Lung microvascular endothelial cell (primary cell): Measurements from ENCODE around the gene ACADS. TPM values are rescaled to one million over a fixed set of nuclear protein-coding genes. Genes with fewer than 3 reads are reported as not detected.

Source experiments
- DNase-seq, 2 donors: peaks; one replicate each; pipeline versions ENCODE4 v3.0.0 to v3.0.0-alpha.2; 2010; ENCODE audit warnings: low read depth in 2 of 2
- total RNA-seq: library from RNA; depleted of rRNA; stranded (reverse); fragments of >200 nt; gene quantifications from 2 replicates; pipeline ENCODE4 v1.2.1, GENCODE V29; 2014

ACADS gene
- total RNA-seq, 1 donor from 2014 or later, result 23.0 TPM

DNA sequence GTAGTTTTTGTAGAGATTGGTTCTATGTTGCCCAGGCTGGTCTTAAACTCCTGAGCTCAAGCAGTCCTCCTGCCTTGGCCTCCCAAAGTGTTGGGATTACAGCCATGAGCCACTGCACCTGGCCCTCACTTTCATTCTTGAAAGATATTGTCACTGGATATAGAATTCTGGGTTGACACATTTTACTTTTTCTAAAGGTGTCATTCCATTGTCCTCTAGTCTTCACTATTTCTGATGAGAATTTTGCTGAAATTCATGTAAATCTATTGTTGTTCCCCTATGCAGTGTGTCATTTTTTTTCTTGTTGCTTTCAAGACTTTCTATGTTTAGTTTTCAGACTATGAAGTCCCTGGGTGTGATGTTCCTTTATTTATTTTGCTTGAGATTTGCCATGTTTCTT lies 29.2 kb downstream of the ACADS start:
- no peak for DNase-seq

DNA sequence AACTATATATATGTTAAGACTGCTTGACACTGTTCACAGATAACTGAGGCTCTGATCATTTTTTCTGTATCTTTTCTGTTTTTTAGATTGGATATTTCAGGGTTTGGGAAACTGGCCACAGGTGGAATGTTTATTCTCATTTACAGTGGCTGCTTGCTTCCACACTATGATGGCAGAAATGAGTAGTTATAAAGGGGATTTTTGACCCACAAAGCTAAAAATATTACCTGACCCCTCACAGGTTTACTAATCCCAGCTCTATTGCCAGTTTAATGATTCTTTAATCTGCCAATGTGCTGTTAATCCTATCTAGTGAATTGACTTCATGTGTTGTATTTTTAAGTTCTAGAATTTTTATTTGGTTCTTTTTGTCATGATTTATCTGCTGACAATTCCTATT lies 29.6 kb downstream of the ACADS start:
- no peak for DNase-seq

DNA sequence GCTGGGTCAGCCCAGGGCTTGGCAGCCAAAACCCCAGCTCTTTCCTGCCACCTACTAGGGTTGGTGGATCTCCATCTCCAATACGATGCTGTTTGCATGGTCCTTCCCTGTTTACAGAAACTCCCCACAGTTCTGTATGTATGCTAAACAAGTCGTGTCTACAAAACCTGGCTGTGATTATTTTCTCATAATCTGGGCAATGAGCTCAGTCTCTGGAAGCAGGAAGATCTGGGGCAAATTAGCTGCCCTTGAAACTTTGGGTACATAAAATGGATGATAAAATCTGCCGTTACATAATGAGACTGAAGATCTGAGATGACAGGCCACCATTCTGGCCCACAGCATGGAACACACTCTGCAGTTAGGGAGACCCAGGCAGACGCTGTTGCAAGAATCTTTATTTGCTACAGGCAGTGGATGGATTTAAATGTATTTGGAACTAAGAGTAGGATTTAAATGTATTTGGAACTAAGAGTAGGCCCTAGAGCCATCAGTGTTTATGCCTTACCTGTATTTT lies 31.7 kb downstream of the ACADS start:
- DNase-seq, result no peak

DNA sequence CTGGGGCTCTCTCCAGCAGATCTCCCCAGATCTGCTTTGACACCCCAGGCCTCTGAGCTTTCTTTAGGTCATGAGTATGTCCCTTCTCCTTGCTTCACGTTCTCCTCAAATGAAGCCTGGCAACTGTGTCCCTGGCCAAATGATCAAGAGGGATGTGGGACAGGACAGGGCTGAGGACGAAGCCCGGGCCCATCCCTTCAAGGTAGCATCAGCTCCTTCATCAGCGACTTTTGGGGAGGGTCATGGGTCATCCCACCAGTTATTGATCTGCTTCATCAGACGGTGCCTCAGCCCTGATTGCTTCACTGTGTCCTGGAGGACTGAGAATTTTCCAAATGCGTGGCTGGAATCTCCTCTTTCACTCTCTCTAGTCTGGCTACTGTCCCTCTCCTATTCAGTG lies 32.3 kb downstream of the ACADS start:
- DNase-seq, result no peak

DNA sequence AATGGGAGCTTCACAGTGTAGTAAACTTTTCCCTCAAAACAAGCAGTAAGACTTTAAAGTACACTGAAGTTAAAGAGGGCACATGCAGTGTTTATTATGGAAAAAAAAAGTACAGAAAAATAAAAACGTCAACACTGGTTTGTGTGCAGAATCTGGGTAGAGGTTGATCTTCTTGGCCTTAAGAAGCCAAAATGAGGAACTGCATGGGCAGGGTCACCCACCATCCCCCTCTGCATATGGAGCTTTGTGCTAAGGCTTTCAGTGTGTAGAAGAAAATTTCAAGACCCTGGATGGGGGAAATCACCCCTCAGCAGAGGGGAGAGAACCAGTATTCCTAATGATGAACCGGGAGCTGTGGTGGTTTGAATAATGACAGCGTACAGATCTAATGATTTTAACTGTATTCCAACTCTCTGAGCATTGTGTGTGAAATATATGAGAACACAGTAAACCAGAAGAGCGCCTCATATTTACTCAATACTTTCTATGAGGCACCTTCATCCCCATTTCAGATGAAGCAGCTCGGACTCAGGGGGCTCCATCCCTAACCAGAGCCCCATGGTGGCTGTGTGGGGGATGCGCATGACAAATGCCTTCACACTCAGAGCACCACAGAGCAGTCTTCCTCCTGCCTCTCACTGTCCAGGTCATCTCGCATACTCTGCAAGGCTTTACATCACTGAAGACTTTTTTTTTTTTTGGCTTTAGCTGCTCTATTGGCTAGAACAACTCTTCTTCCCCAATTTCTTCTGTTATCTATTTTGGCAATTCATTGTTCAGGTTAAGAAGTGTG lies 33.4 kb downstream of the ACADS start:
- DNase-seq, result no peak

DNA sequence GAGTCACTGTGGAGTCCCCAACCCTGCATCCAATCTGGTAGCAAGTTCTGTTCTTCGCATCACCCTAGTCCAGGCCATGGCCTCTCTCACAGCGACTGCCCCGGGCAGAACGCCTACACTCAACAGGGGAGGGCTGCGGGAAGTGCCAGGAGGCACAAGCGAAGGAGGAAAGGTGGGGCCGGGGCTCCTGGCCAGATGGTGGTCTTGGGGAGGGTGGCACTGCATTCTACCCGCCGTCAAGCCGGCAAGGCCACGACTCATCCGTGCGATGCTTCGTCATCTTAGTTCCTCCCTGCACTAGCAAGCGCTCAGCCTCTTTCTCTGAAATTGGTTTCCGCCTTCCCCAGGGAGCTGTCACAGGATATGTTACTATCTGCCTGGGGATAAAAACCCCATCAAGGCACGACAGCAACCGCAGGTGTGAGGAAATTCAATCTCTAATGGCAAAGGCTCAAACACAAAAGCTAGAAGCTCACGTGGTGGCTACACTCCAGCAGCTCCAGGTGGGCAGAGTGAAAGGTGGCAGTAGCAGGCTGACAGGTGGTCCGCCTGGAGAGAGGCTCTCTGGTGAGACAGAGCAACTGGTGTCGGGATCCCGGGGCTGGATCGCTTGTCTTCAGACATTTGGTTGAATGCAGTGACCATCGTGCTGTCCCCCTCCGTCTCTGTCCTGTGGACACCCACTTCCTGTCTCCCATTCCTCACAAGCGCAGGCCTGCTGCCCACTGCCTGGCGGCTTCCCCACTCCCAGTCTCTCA lies 34.1 kb downstream of the ACADS start:
- DNase-seq, result no peak

DNA sequence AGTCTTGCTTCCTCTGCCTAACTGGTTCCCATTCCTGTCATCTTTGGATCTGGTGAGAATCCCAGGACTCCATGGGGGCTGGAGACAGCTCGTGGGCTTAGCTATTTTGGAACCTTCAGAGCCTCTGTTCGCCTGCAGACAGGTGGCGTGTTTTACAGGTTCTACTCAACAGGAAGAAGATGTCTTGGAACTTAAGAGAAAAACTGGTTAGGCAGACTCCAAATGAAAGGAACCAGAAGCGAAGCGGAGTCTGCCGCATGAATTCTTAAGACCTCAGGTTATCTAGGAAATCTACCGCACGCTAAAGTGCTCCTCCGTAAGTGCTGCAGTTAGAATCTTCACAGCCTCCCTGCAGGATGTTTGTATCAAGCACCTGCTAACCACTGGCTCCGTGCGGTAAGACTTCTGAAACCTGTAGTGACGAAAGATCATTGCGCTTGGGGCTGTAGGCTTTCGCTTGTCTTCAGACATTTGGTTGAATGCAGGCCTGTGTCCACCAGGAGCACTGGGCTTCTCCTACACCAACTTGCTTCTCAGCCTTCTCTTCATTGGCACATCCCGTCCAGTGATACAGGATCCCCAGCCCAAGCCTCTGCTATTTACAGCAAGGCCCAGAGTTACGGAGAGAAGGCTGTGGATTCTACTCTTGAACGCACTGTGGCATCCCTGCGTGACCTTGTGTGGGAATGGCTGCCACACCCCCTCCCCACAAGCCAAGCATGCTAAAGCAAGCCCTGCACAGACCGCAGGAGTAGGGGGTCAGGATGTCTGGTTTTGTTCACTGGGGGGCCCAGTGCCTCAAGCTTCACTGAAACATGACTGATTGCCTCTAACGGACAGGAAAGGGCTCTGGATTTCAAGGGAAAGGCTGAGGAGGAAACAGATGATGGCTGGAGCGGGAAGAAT lies 35.0 kb downstream of the ACADS start:
- DNase-seq, result no peak

DNA sequence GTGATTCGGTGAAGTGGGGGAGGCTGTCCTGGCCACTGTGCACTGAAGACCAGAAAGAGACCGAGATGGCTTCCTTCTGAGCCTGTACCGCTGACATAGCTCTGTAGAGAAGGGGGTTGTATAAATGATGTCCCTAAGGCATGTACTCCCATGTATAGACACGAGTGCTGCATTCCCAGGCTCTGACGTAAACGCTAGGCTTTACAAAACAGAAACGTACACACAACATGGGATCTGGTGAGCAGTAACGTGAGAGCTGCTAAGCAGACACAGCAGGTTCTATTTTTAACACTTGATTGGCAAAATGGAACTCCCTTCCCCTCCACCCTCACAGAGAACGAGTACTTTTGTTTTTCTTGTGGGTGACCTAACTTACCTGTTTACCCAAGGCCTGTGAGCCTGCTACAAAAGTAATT lies 35.9 kb downstream of the ACADS start:
- no peak for DNase-seq

DNA sequence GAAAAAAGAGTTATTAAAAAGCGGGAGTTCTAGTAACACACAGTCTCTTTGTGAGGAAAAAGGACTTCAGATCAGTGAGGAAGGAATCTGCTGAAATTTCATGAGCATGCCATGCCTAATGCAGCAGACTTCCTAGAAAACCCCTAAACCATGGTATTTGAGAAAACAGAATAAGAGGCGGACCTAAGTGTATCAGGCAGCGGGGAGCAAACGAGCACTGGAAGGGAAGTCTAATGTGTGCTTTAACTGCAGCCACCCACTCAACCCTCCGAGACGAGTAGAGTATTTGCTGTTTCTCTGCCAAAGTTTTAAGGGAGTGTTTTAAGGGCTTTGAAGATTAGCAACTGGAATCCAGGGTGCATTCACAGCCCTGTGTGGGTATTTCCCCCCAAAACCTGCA lies 36.5 kb downstream of the ACADS start:
- DNase-seq, result no peak

DNA sequence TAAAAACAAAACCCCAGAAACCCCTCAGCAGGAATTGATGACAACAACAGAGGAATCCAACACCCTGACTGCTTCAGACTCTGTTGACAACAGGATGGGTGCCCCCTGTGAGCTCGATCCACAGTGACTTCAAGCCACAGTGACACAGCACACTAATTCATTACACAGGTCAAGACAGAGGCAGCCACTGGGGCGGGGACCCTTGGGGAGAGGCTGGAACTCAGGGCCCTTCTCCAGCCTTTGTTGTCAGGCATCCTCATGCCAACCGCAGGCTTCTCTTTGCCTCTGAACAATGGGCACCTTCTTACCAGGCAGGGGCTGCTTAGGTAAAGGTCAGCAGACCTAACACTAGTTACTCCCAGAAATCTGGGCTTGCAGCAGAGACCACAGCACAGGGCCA lies 37.6 kb downstream of the ACADS start:
- no peak for DNase-seq

DNA sequence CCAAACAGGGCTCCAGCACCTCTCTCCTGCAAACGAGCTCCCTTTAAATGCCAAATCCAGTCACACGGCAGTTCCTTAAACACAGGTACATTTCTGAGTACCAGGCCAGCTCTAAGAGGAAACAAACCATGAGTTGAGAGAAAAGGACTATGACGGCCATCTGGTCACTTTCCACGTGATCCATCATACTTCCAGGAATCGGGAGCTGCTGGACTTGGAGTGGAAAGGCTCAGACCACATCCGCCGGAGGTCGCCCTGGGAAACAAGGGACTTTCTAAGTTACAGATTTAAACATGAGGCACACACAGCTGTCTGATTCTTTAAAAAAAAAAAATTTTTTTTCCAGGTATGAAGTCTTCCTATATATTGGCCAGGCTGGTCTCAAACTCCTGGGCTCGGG lies 39.2 kb downstream of the ACADS start:
- no peak for DNase-seq

DNA sequence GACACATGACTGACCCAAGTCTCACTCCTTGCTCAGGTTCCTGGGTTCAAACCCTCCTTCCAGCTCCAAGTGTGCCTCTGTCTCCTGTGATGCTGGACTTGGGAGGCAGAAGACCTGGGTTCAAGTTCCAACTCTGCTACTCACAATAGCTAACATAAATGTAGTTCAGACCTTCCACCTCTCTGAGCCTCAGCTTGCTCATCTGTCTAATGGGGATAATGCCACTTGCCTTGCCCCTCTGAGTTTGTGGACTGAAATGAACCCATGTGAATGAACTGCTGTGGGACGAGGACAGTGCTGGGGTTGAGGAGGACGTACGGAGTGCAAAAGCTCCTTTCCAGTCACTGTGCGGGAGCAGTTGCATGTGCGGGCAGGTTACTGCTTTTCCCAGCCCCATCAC lies 40.9 kb downstream of the ACADS start:
- no peak for DNase-seq

DNA sequence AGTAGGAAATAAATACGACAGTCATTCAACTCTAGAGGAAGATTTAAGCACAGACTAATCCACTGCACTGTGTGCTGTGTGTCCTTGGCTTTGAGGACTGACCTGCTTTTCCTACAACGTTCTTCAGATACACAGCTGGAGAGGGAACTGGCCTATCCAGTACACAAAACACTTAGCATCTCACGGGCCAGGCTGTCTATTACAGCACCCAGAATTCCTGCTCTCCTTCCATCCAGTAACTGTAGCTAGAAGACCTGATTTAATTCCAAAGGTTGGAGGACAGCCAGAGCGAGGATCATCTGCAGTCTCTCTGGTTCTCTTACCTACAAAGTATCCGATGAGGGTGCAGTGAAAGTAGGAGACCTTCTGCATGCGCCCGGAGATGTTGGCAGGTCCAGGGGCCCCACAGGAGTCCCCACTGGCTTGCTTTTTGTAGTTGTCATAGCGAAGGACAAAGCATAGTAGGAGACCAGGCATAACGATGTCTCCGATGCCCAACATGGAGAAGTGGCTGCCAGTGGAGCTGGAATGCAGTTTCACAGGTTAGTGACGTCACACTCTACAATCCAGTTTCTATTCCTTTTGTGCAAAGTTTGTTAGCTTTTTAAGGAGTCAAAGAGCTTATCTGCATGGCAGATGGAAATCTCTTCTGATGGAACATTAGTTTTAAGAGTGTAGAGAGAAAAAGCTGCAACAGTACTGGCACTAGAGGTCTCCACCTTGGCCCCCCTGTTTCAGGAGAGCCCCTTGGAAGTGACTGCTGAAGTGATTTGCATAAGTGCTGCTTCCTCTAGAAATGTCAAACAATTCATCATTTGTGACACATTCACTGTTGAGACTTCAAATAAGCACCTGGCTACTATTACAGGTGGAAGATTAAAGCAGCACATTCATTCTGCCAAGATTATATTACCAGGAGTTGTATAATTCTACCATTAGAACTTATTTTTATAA lies 41.7 kb downstream of the ACADS start:
- no peak for DNase-seq

DNA sequence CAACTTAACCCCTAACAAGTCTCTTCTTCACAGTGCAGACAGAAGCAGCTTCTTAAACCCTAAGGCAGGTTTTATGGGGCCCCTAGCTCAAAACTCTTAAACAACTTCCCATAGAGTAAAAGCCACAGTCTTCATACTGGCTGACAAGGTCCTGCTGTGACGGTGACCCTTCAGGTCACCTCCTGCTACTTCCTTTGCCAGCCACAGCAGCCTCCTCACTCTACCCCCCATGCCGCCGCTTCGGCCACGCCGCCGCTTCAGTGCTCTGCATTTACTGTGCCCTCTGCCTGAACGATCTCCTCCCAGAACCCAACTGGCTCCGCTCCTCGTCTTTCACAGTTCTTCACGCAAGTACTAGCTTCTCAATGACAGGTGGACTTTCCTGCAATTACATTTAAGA lies 45.5 kb downstream of the ACADS start:
- no peak for DNase-seq

DNA sequence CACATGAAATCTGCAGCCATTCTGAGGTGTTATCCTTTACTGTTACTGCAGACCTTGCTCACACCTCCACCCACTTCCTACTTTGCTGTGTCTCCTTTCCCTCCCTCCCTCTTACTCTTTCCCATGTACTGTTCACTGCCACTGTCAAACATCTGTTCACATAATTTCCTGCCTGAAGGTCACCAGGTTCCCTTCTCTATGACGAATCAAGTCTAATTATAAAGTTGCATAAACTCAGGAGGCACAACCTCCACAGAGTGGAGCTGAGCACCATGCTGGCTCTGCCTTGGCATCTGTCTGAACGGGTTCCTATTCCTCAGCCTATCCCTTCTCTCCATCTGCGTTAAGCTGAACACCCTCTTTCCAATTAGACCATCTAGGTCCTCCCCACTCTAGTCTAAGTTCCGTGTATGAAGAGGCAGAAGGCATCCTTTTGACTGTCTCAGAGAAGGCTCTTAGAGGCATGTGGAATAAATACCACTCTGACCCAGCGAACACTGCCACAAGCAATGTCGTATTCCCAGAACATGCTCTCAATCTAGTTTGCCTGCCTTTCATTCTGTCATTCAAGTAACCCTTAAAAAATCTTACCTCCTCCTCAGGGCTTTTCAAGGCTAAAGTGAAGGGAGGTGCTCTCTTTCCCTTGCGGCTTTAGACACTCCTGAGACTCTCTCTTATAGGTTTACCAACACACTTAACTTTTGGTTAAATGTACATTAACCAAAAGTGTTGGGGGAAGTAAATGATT lies 48.7 kb downstream of the ACADS start:
- DNase-seq, result peak; percentile 75

DNA sequence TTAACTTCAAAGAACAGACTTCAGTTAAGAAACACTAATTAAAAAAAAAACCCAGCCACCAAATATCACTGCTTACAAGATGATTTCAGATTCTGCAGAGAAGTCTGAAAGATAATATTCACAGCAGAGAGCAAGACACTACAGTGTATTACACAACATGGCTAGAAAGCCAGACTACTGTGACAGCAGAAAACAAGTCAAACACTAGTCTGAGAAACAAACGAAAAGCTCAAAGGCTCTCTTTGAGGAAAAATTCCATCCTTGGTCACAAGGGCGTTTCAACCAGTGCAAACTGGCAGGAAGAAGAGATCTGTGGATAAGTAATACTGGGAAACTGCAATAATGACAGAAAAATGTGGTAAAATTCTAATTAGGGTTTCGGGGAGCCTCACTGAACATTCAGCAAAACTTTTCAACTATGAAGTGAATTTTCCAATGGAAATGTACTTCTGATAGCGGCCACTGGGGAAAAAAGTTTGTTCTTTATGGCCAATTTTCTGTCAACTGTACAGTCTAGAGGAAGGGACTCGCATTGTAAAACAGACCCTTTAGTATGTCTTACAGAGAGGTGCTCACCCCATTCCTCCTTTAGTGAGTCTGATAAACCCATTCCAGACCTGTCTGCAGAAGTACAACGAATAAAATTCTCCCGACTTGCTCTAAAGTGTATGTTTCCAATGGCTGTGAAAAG lies 50.4 kb downstream of the ACADS start:
- no peak for DNase-seq

DNA sequence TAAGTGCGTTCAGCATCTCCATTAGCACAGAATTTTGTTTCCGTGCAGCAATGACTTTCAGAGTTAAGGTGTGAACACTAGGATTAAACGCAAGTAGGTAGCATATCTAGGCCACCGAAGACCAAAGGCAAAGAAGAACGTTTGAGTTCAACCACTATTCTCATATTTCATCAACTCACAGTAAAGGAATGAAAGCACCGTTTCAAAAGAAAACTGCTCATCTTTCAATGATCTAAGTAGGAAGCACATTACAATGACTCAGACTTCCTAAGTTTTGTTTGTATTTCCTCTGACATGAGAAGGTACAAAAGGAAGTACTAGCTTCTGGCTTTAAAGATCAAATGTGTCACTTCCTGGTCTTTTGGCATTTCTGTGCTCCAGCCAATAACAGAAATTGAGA lies 57.6 kb downstream of the ACADS start:
- DNase-seq, result peak; percentile 89 to 97

DNA sequence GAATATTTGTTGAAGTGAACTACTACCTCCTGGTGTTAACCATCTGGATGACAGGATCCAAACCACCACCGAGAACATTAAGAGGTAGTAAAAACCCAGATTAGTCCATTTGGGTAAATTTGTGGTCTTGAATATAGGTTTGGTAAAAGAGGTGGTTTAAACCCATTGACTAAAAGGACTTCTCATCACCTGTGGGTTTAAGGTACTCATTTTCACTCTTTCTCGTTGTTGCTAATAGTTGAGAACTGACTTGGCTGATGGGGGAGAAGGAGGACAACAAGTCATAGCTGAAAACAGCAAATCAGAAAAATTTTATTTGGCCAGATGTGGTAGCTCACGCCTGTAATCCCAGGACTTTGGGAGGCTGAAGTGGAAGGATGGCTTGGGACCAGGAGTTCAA lies 59.2 kb downstream of the ACADS start:
- no peak for DNase-seq

DNA sequence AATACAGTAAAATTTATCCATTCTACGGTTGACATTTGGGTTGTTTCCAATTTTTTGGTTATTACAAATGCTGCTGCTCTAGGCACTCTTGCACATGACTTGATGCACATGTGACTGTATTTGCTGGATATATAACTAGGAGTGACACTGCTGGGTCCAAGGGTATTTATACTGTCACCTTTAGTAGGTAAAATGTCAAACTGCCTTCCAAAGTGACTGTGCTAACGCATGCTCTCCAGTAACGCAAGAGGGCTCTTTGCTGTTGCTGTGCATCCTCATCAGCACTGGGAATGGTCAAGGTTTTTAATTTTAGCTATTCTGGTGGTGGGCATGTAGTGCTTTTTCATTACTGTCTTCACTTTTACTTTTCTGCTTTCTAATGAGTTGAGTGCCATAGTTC lies 62.3 kb downstream of the ACADS start:
- no peak for DNase-seq
